ENCODE data around the gene MTARC1. TPM values are rescaled to one million over a fixed set of nuclear protein-coding genes. Genes with fewer than 3 reads are reported as not detected.

Gene MTARC1
- total RNA-seq, 1 experiment from 2014 or later: 26.5 TPM

GRCh38 chr1:220759147-220759546 is 27.6 kb upstream of the MTARC1 start:
- H3K4me1 ChIP-seq (ENCODE audit: control insufficient read depth in 1 of 2, insufficient read depth in 2 of 2, low read length in 2 of 2): no peaks in the 10 kb centered on the region
- H3K36me3 ChIP-seq (ENCODE audit: control insufficient read depth in 1 of 2, insufficient read depth in 2 of 2, low read length in 2 of 2): peaks cover 0 to 2% of the 10 kb centered on the region in 2 experiments; a peak in 2 of 4 replicates
- RAD21 ChIA-PET (ENCODE audit: low non-redundant PET in 1 of 2, low total read pairs in 2 of 2, uncharacterized antibody in 2 of 2, unreplicated experiment in 2 of 2): no interaction called here
- H3K79me2 ChIP-seq (ENCODE audit: insufficient read depth, low read length): no peaks in the 10 kb centered on the region
- H3K27ac ChIP-seq (ENCODE audit: low read depth, low read length): no peak overlapping the region
- no peaks in the 10 kb centered on the region for H3K9me2 ChIP-seq (ENCODE audit: insufficient read depth)
- intact Hi-C loops (cut with micrococcal nuclease): no loop called here
- TF ChIP-seq ZNF274 (IDR thresholded peaks at IDR 0.05; ENCODE audit: low read depth, low read length): no peak
- no peak overlapping the region for H3K4me2 ChIP-seq (ENCODE audit: low read length)
- no peak overlapping the region for H3K4me3 ChIP-seq (replicated peaks in 1 of 2; ENCODE audit: low read depth in 1 of 2, low read length in 2 of 2)
- no peaks in the 10 kb centered on the region for H4K20me1 ChIP-seq (ENCODE audit: insufficient read depth)
- DNase-seq (ENCODE audit: low read depth, low spot score) (no peak), ATAC-seq (no peak)
- H2AFZ ChIP-seq (ENCODE audit: low read depth, low read length, poor library complexity, severe bottlenecking): no peak overlapping the region
- POLR2A ChIA-PET: no interaction called here
- CTCF ChIA-PET: interaction anchor here (1.6 kb wide), 1 partner anchor 17 kb away, joined by 6 read pairs; no protein-coding TSS in a partner anchor
- no peaks in the 10 kb centered on the region for H3K9me3 ChIP-seq (ENCODE audit: control insufficient read depth in 1 of 2, insufficient read depth in 1 of 2, low read depth in 1 of 2, low read length in 2 of 2)
- no peak overlapping the region for H3K9ac ChIP-seq (ENCODE audit: low read length)
- no peaks in the 10 kb centered on the region for H3K27me3 ChIP-seq (ENCODE audit: insufficient read depth, low read length)
- BruUV-seq (replicated peaks): no TSS peak

- ATAC-seq (no peak), DNase-seq (ENCODE audit: low read depth, low spot score) (no peak)
- Histone ChIP-seq H3K9ac (ENCODE audit: low read length) (no peak overlapping the region), H3K4me1 (ENCODE audit: control insufficient read depth in 1 of 2, insufficient read depth in 2 of 2, low read length in 2 of 2) (no peaks in the 10 kb centered on the region), H3K27me3 (ENCODE audit: insufficient read depth, low read length) (no peaks in the 10 kb centered on the region), H3K79me2 (ENCODE audit: insufficient read depth, low read length) (no peaks in the 10 kb centered on the region), H3K36me3 (ENCODE audit: control insufficient read depth in 1 of 2, insufficient read depth in 2 of 2, low read length in 2 of 2) (peaks cover 0 to 2% of the 10 kb centered on the region in 2 experiments; a peak in 1 of 4 replicates), H3K4me3 (replicated peaks in 1 of 2; ENCODE audit: low read depth in 1 of 2, low read length in 2 of 2) (no peak overlapping the region), H2AFZ (ENCODE audit: low read depth, low read length, poor library complexity, severe bottlenecking) (no peak overlapping the region), H3K9me2 (ENCODE audit: insufficient read depth) (no peaks in the 10 kb centered on the region), H3K9me3 (ENCODE audit: control insufficient read depth in 1 of 2, insufficient read depth in 1 of 2, low read depth in 1 of 2, low read length in 2 of 2) (no peaks in the 10 kb centered on the region), H4K20me1 (ENCODE audit: insufficient read depth) (no peaks in the 10 kb centered on the region), H3K4me2 (ENCODE audit: low read length) (no peak overlapping the region), H3K27ac (ENCODE audit: low read depth, low read length) (no peak overlapping the region)
- POLR2A ChIA-PET: no interaction called here
- intact Hi-C loops (cut with micrococcal nuclease): no loop called here
- CTCF ChIA-PET: interaction anchor here (0.7 to 1.2 kb wide), 2 partner anchors 15 to 29 kb away, joined by 3 read pairs; no protein-coding TSS in a partner anchor
- RAD21 ChIA-PET (ENCODE audit: low non-redundant PET in 1 of 2, low total read pairs in 2 of 2, uncharacterized antibody in 2 of 2, unreplicated experiment in 2 of 2): no interaction called here
- no TSS peak for BruUV-seq (replicated peaks)
- TF ChIP-seq SIN3A (IDR thresholded peaks at IDR 0.05; ENCODE audit: low read depth) (no peak), ZBTB33 (IDR thresholded peaks at IDR 0.05; ENCODE audit: extremely low read depth, insufficient replicate concordance, low read length) (no peak), RAD21 (IDR thresholded peaks at IDR 0.05; ENCODE audit: low read depth) (no peak), REST (IDR thresholded peaks at IDR 0.05; ENCODE audit: low read depth) (no peak), CBX3 (IDR thresholded peaks at IDR 0.05; ENCODE audit: low read depth) (no peak), TCF7L2 (IDR thresholded peaks at IDR 0.05; ENCODE audit: borderline replicate concordance, extremely low read depth, insufficient read depth, insufficient read length) (no peak), CTCF (IDR thresholded peaks at IDR 0.05 in 2 of 3, conservative IDR thresholded peaks at IDR 0.05 in 1 of 3; ENCODE audit: borderline replicate concordance in 1 of 3, insufficient read depth in 1 of 3, low read depth in 2 of 3, low read length in 2 of 3) (no peak), SRF (IDR thresholded peaks at IDR 0.05; ENCODE audit: low read depth) (no peak), JUND (IDR thresholded peaks at IDR 0.05) (no peak), MAX (IDR thresholded peaks at IDR 0.05) (no peak)
Observed at GRCh38 chr1:220761688-220762427, 24.9 kb upstream of the MTARC1 start.
